DMS79 (cell line): ENCODE measurements around the gene ENSA.
A peak's percentile ranks its signal among the peaks of the same experiment; 100 is the strongest.
"Not testable (repeated sequence)": the region's sequence is repeated elsewhere in the genome, so short reads cannot be mapped to it uniquely, and the experiment has no call there.

Experiments used
- DNase-seq: peaks from one replicate; lab custom pipeline; 2025; lab: John Stamatoyannopoulos, UW

Gene ENSA

GRCh38 chr1:150580966-150581365, 48.4 kb downstream of the ENSA start:
- not testable (repeated sequence) for DNase-seq

GRCh38 chr1:150579945-150580642, 49.3 kb downstream of the ENSA start:
- DNase-seq, result no peak

GRCh38 chr1:150579110-150579944, 50.1 kb downstream of the ENSA start, which contains the start of gene MCL1:
TSS of gene MCL1 (minus strand) at chr1:150579610. CDS start at chr1:150579530, 80 bp downstream.
- peak; percentile 91 for DNase-seq

- peak; percentile 65 for DNase-seq
Observed at GRCh38 chr1:150578272-150579109, 50.9 kb downstream of the ENSA start.

GRCh38 chr1:150577557-150578271, 51.7 kb downstream of the ENSA start:
- DNase-seq, result peak; percentile 52

- DNase-seq, result no peak
Observed at GRCh38 chr1:150576794-150577556, 52.4 kb downstream of the ENSA start.

GRCh38 chr1:150576367-150576711, 53.1 kb downstream of the ENSA start:
- DNase-seq, result no peak

GRCh38 chr1:150575518-150576366, 53.7 kb downstream of the ENSA start:
- no peak for DNase-seq

GRCh38 chr1:150575072-150575489, 54.3 kb downstream of the ENSA start:
- no peak for DNase-seq

GRCh38 chr1:150574260-150575071, 54.9 kb downstream of the ENSA start:
- DNase-seq, result no peak

- DNase-seq, result not testable (repeated sequence)
Observed at GRCh38 chr1:150573648-150574071, 55.8 kb downstream of the ENSA start.

GRCh38 chr1:150572918-150573647, 56.3 kb downstream of the ENSA start:
- no peak for DNase-seq
